Inflammatory macrophage (primary cell): Measurements from ENCODE around the gene IRF2BPL.
A peak's percentile ranks its signal among the peaks of the same experiment; 100 is the strongest.

Experiments used
- DNase-seq, 2 donors: peaks; one replicate each; pipeline ENCODE4 v3.0.0-alpha.2; 2020 to 2022
- total RNA-seq, 18 experiments: gene quantifications; one replicate each; lab custom pipeline; 2026; ENCODE audit warnings: mixed read lengths in 6 of 18, inconsistent platforms in 2 of 18; lab: John Stamatoyannopoulos, UW

IRF2BPL gene
- 21.0 to 125 (median 50.1) reads per million in 18 experiments for total RNA-seq

DNA sequence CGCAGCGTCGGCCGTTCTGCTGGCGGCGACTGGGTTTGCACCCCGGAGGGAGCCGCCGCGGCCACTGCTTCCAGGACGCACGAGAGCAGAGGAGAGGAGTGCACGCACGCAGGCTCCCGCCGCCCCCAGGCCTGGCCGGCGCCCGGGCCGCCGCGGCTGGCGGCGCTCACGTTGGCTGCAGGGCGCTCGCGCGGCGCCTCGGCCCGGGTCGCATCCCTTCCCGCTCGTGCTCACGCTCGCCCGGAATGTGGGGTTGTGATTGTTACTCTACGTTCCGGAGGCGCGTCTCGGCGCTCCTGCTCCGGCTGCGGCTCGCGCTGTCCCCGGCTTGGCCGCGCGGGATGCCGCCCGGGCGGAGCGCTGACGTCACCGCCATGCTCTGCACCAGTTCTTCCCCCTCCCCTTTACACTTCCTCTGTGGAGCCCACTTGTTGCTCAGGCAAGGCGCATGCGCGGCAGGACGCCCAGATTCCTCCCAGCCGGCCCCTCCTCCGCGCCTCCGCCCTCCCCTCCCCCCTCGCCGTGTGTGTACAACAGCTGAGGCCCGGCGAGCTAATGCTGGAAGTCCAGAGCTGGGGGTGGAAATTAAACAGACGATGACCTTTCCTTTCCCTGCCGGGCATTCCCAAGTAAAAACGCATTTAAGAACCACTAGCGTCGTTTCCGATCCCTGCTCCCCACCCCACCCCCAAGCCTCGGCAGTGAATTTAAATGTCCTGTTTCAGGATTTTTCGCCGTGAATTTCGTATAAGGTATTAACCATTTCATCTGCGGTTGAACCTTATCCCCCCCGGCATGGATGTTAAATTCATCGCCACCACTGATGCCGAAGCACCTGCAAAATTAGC is at the start of gene IRF2BPL:
IRF2BPL (minus strand) TSS at position 325 of the 848 bp plus-strand sequence. CDS start 916 bp downstream, outside the sequence.
- peak; percentile 97 for DNase-seq

DNA sequence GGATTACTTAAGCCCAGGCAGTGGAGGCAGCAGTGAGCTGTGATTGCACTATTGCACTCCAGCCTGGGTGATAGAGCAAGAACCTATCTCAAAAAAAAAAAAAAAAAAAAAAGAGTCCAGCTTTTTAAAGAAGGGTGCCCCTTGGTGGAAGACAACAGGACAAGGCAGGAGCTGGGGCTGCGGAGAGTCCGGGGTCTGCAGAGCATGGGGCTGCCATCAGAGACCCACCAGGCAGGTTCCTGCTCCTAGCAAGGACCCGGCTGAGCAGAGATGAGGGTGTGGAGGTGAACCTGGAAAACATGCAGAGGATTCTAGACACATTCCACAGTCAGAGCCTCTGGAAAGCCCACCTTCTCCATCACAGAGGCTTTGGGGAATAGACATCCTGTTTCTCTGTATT is 48.5 kb upstream of the IRF2BPL start:
- no peak for DNase-seq

- DNase-seq: peak; percentile 49 to 55
Observed at GRCh38 chr14:77076113-77076631, 47.7 kb upstream of the IRF2BPL start.

- no peak for DNase-seq
Observed at GRCh38 chr14:77074969-77075368, 46.5 kb upstream of the IRF2BPL start.

GRCh38 chr14:77071938-77072388 is 43.5 kb upstream of the IRF2BPL start:
- peak in 1 of 2 donors; percentile 27 for DNase-seq

DNA sequence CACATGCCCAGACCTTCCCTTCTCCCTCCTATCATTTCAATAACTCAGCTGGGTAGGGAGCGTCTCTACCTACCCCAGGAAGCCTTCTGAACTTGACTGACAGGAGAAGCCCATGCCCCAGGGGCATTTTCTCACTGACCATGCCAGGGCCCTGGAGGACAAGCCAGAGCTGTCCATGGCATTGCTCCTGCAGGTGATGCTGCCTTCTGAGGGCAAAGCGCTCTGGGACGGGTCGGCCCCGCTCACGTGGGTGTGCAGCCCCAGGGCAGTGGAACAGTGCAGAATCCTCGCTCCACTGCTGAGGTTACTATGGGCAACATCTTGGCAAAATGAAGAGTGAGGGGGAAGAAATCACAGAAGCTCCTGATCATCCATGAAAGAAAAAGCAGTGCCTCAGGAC is 41.0 kb upstream of the IRF2BPL start:
- DNase-seq: no peak

GRCh38 chr14:77068517-77069200 is 40.2 kb upstream of the IRF2BPL start:
- DNase-seq: no peak

DNA sequence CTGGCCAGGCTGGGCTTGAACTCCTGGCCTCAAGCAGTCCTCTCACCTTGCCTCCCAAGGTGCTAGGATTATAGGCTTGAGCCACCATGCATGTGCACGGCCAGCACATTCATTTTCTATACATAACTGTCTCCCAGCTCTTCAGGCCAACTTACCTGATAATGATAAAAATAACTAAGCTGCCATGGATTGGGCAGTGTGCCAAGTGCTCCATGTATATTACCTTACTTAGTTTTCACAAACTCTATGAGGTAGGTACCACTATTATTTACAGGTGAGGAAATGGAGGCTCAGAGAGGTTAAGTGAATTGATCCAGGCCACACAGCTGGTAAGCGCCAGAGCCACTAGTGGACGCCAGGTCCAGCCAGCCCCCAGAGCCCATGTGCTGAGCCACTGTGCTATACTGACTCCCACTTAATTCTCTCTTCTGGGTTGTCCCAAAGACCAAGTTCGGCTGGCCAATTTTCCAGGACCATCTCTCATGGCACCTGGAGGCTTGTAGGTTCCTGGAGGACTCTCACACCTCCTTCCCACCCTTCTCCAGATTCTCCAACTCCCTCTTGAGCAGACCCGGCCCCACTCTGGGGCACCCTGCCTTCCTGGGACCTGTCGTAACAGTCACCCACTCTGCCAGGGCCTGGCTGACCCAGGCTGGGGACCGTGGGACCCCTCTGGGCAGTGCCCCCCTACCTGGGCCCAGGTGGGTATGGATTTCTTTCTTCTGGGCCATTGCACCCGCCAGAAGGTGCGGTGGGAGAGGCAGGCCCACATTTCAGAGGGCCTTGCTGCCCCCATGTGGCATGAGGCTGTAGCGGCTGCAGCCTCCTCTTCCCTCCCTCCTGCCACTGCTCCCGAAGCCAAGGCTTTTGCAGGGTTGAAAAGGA is 39.4 kb upstream of the IRF2BPL start:
- DNase-seq: peak; percentile 48 to 63

DNA sequence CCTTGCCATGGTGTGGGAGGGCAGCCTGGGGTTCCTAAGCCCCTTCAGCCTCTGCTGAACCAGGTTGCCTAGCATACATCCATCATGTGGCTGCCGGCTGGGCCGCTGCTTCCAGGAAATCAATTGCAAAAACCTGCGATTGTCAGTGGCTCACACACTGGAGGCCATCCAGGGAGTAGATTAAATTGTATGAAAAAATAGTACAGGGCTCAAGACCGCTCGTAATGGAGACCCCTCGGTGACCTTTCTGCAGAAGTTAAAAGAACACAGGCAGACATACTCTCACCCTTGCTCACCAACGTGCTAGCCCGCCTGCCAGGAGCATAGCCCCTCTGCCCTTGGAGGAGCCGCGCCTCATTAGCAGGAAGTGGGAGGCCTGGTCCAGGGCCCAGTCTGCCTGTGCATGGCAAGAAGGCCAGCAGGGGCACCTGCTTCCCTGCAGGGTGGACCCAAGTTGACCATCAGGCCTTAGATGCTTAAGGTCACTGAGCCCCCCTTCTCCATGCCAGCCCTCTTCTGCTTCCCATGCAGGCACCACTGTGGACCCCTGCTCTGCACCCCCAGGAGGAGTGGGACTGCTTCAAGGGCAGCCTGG is 38.2 kb upstream of the IRF2BPL start:
- DNase-seq: no peak

- peak; percentile 31 to 41 for DNase-seq
Observed at GRCh38 chr14:77065851-77066577, 37.5 kb upstream of the IRF2BPL start.

DNA sequence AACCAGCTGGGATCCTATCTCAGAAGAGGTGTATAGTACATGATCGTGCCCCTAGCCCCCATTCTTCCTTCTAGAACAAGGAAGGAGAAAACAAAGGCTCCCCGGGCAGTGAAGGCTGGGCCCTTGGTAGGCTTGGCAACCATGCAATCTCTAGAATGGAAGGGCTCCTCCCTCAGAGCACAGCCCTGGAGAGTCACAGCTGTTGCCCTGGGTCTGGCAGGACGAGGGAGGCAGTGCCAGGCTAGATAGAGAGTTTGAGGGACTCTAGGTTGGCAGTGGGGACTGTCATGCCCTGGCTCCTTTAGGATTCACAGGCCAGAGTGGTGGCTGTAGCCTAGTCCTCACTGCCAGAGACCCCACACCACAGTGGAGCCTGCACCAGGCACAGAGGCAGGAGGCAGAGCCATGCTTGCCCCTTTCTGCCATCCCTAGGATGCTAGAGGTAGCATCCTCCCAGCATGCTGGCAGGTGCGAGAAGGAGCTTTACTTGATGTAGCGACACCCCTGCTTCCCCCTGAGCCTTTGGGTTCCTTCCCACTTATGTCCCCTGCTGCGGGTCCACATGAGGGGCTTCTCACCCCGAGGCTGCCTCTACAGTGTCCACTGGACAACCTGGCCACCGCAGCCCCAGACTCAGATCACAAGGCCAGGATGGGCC is 36.1 kb upstream of the IRF2BPL start:
- no peak for DNase-seq

GRCh38 chr14:77063571-77064171 is 35.2 kb upstream of the IRF2BPL start:
- DNase-seq: peak in 1 of 2 donors; percentile 36

DNA sequence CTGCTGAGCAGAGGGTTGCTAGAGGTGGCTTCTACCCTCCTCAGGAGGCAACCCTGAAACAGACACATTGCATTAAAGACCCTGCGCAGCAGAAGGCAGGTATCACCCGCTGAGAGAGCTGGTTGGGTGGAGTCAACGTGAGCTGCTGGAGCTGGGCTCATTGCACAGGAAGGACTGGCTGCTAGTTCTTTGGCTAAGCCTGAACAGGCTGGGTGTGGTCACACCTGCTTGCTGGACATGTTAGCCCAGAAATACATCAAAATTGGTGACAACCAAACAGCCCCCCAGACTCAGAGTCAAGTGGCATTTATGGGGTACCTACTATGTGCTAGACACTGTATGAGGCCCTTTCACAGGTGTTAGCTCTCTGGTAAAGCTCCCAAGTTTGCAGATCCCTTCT is 33.8 kb upstream of the IRF2BPL start:
- DNase-seq: no peak

- peak; percentile 22 to 59 for DNase-seq
Observed at GRCh38 chr14:77061630-77062257, 33.2 kb upstream of the IRF2BPL start.

- DNase-seq: peak; percentile 55 to 86
Observed at GRCh38 chr14:77059276-77059915, 30.9 kb upstream of the IRF2BPL start.

GRCh38 chr14:77058785-77059184 is 30.3 kb upstream of the IRF2BPL start:
- no peak for DNase-seq

DNA sequence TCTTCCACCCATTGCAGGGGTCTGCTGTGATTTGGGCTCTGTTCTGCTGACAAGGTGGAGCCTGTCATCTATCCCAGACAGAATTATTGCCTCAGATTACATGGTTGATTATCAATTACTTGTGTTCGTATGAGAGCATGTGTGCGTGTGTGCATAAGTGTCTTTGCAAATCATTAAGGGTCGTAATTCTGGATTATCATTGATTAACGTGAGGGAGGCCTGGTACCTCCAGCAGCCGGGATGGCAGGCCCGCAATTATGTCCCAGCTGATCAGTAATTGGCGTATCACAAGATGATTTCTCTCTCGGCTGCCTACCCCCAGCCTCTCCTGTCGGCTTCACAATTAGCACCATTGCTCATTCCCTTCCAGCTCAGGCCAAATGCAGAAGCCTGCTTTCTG is 29.6 kb upstream of the IRF2BPL start:
- no peak for DNase-seq

- DNase-seq: no peak
Observed at GRCh38 chr14:77055981-77056380, 27.5 kb upstream of the IRF2BPL start.

DNA sequence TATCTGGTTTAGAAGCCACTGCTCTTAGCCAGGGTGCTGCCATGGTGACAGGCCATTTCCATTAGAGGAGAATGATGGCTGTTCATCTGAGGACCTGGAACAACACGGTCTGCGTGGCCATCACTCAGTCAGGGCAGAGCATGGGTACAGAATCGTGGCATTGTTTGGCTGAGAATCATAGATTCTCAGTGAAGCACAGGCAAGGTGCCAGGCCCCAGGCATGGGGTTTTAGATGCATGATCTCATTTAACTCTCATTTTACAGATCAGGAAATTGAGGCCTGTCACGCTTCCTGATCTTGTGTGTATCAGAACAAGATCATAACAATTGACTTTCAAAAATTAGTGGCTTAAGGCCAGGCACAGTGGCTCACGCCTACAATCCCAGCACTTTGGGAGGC is 26.8 kb upstream of the IRF2BPL start:
- DNase-seq: no peak
